K562 (cell line): ENCODE measurements around the gene ZNF544. TPM values are rescaled to one million over a fixed set of nuclear protein-coding genes. Genes with fewer than 3 reads are reported as not detected.

Experiments
- ATAC-seq: fragments of 200-7000 bp; cut with Tn5 transposase; 3 replicates; pipeline ENCODE4 v1.9.1; 2020; ENCODE audit warnings: moderate library complexity
- BruUV-seq: library from RNA; stranded (reverse); fragments of 400-500 nt; replicated peaks from 2 replicates; lab custom pipeline; 2021; lab: Mats Ljungman, UMichigan
- CTCF ChIA-PET: fragments of 300-600 bp; formaldehyde crosslinking; extraction: SDS; loops from one replicate; lab custom pipeline; 2021; ENCODE audit warnings: low intra/inter-chr PET ratio; lab: Yijun Ruan, JAX
- POLR2A ChIA-PET: fragments of 300-600, 350-650 bp; sonication (Branson Sonifier 250); formaldehyde crosslinking; extraction: SDS; loops from one replicate; lab custom pipeline; 2021; ENCODE audit warnings: antibody characterized with exemption, inconsistent platforms; lab: Yijun Ruan, JAX
- DNase-seq, 4 experiments: peaks; one replicate each; pipeline versions ENCODE4 v3.0.0 to v3.0.0-alpha.2; 2011 to 2018; ENCODE audit warnings: low spot score in 3 of 4, mixed read lengths in 3 of 4; ENCODE audit errors: extremely low read depth in 1 of 4
- FAIRE-seq: peaks from 2 replicates; lab custom pipeline; 2011; peaks lifted over from hg19 to GRCh38; lab: Jason Lieb, UNC
- H2AFZ ChIP-seq: 2 replicates; pipeline ENCODE4 v1.6.0; 2011; ENCODE audit warnings: low read depth, low read length, control low read depth, inconsistent platforms
- H3K27ac ChIP-seq: fragments of 200-600 bp; 3 replicates; pipeline ENCODE4 v1.8.0; 2011; ENCODE audit warnings: low read depth, mild to moderate bottlenecking, control low read depth, inconsistent platforms, low read length, moderate library complexity, mixed read lengths; ENCODE audit errors: extremely low read depth
- H3K27me3 ChIP-seq, 2 experiments: fragments of 300-600 bp in 1 of 2; 2 replicates in 1 of 2; 3 replicates in 1 of 2; pipeline versions ENCODE4 v1.6.0 to v1.8.0; 2011; ENCODE audit warnings: inconsistent platforms in 2 of 2, low read length in 2 of 2, mild to moderate bottlenecking in 1 of 2, mixed read lengths in 1 of 2, moderate library complexity in 1 of 2; ENCODE audit not compliant: control insufficient read depth in 2 of 2, insufficient read depth in 2 of 2
- H3K36me3 ChIP-seq: fragments of 300-600 bp; 3 replicates; pipeline ENCODE4 v1.8.0; 2011; ENCODE audit warnings: mild to moderate bottlenecking, low read length, inconsistent platforms; ENCODE audit not compliant: control insufficient read depth, insufficient read depth
- H3K4me1 ChIP-seq, 2 experiments: fragments of 200-600 bp in 1 of 2; replicated peaks in 1 of 2; 2 replicates in 1 of 2; 3 replicates in 1 of 2; pipeline versions ENCODE4 v1.5.1 to v1.8.0; 2011; ENCODE audit warnings: inconsistent platforms in 2 of 2, low read length in 2 of 2, mild to moderate bottlenecking in 1 of 2, mixed read lengths in 1 of 2, moderate library complexity in 1 of 2; ENCODE audit not compliant: control insufficient read depth in 2 of 2, insufficient read depth in 2 of 2
- H3K4me2 ChIP-seq: 2 replicates; pipeline ENCODE4 v1.6.1; 2011; ENCODE audit warnings: low read length, control low read depth, inconsistent platforms, mixed read lengths; ENCODE audit not compliant: insufficient read depth
- H3K4me3 ChIP-seq: fragments of 200-600 bp; sonication (generic), shearing (Covaris generic); 2 replicates; pipeline ENCODE4 v1.5.1; 2016; ENCODE audit warnings: control low read depth, inconsistent platforms
- H3K79me2 ChIP-seq: fragments of 200-600 bp; 3 replicates; pipeline ENCODE4 v1.8.0; 2011; ENCODE audit warnings: low read length, inconsistent platforms; ENCODE audit not compliant: control insufficient read depth, insufficient read depth
- H3K9ac ChIP-seq, 2 experiments: 2 replicates each; pipeline versions ENCODE4 v1.6.0 to v1.6.1; 2011; ENCODE audit warnings: low read depth in 2 of 2, low read length in 2 of 2, control low read depth in 1 of 2, inconsistent platforms in 1 of 2, mild to moderate bottlenecking in 1 of 2, mixed read lengths in 1 of 2; ENCODE audit not compliant: insufficient read depth in 1 of 2
- H3K9me1 ChIP-seq: one replicate; pipeline ENCODE4 v1.6.0; 2011; ENCODE audit warnings: inconsistent platforms, mild to moderate bottlenecking, low read length, moderate library complexity; ENCODE audit not compliant: control insufficient read depth, insufficient read depth
- H3K9me3 ChIP-seq: replicated peaks from 2 replicates; pipeline ENCODE4 v1.5.1; 2011; ENCODE audit warnings: low read depth, low read length, inconsistent platforms; ENCODE audit not compliant: control insufficient read depth, insufficient read depth
- H4K20me1 ChIP-seq: replicated peaks from 2 replicates; pipeline ENCODE4 v1.6.1; 2011; ENCODE audit warnings: low read length, inconsistent platforms, mixed read lengths; ENCODE audit not compliant: control insufficient read depth, insufficient read depth
- ARNT ChIP-seq, 2 experiments: fragments of 450-650 bp; IDR thresholded peaks; 2 replicates each; pipeline ENCODE4 v1.6.1; 2016; ENCODE audit warnings: mild to moderate bottlenecking in 1 of 2
- BRD4 ChIP-seq: fragments of 200-600 bp; sonication (generic); IDR thresholded peaks from 2 replicates; pipeline ENCODE4 v1.6.1; 2017; ENCODE audit warnings: inconsistent platforms
- FOXK2 ChIP-seq, 2 experiments: fragments of 450-650 bp; IDR thresholded peaks in 1 of 2; conservative IDR thresholded peaks in 1 of 2; 2 replicates each; pipeline ENCODE4 v1.6.1; 2016; ENCODE audit warnings: low read depth in 2 of 2, mild to moderate bottlenecking in 1 of 2
- GTF2E2 ChIP-seq: fragments of 200-800 bp; sonication (Bioruptor generic); IDR thresholded peaks from 2 replicates; pipeline ENCODE4 v1.6.1; 2016; ENCODE audit warnings: missing genetic modification characterization, missing compliant biosample characterization
- HDAC1 ChIP-seq, 2 experiments: fragments of 450-650 bp; IDR thresholded peaks; 2 replicates each; pipeline ENCODE4 v1.6.1; 2016 to 2017; ENCODE audit warnings: inconsistent platforms in 1 of 2, mild to moderate bottlenecking in 1 of 2, moderate library complexity in 1 of 2
- HLTF ChIP-seq: fragments of 450-650 bp; IDR thresholded peaks from 2 replicates; pipeline ENCODE4 v1.6.1; 2016
- MTF1 ChIP-seq: fragments of 250-450 bp; sonication (Bioruptor Pico); IDR thresholded peaks from 2 replicates; pipeline ENCODE4 v1.9.0; 2021; ENCODE audit warnings: moderate library complexity, mild to moderate bottlenecking, inconsistent platforms, borderline replicate concordance
- SAP30 ChIP-seq: fragments of 200-600 bp; sonication (generic); IDR thresholded peaks from 2 replicates; pipeline ENCODE4 v1.6.1; 2012; ENCODE audit warnings: borderline replicate concordance, low read depth, mild to moderate bottlenecking, moderate library complexity, low read length, control low read depth, inconsistent platforms; ENCODE audit not compliant: insufficient read depth, poor library complexity, severe bottlenecking
- TAF15 ChIP-seq: fragments of 200-400 bp; formaldehyde crosslinking; IDR thresholded peaks from 2 replicates; pipeline ENCODE4 v1.6.1; 2017; ENCODE audit warnings: mild to moderate bottlenecking, low read depth, low read length, moderate library complexity
- TFE3 ChIP-seq: fragments of 450-650 bp; formaldehyde crosslinking; IDR thresholded peaks from 2 replicates; pipeline ENCODE4 v1.4.0; 2020; ENCODE audit warnings: mild to moderate bottlenecking, mixed read lengths
- USF1 ChIP-seq: sonication (generic); formaldehyde crosslinking; IDR thresholded peaks from 2 replicates; pipeline ENCODE4 v1.9.0; 2022; ENCODE audit warnings: mild to moderate bottlenecking, missing genetic modification reagents
- WGBS: fragments of 100-300 bp; shearing (Covaris generic); methylation state at CpG from one replicate; pipeline ENCODE4 v1.1.6; 2016; ENCODE audit warnings: low coverage, mixed read lengths; ENCODE audit not compliant: insufficient coverage; ENCODE audit errors: missing lambda C conversion rate; 5-methylcytosine and 5-hydroxymethylcytosine counted together
- in situ Hi-C: fragments of 300-500 bp; cut with MboI; formaldehyde crosslinking; loops from 4 replicates; pipeline ENCODE4 v1.15.0; 2018; ENCODE audit warnings: inconsistent platforms, mixed read lengths
- intact Hi-C: fragments of 100-400 bp; cut with micrococcal nuclease; formaldehyde crosslinking; loops from 2 replicates; pipeline ENCODE4 v1.14.2; 2022
- polyA plus RNA-seq, 8 experiments: library from polyadenylated mRNA; depleted of rRNA in 4 of 8; stranded (reverse) in 5 of 8; unstranded in 3 of 8; fragments of >200 nt; fragmentation: Nextera tagmentation in 2 of 8; fragmentation: Illumina TruSeq in 1 of 8; extraction: Ambion mirVana in 2 of 8; extraction: Trizol in 1 of 8; gene quantifications; 2 replicates each; pipeline versions ENCODE4 v1.2.1 to v1.2.3, GENCODE V29; 2011 to 2014; ENCODE audit warnings: inconsistent platforms in 1 of 8, missing spikeins in 1 of 8
- total RNA-seq, 7 experiments: library from RNA; depleted of rRNA in 6 of 7; stranded (reverse); fragments of >200 nt in 6 of 7; fragmentation: Illumina TruSeq in 2 of 7; extraction: Trizol in 2 of 7; gene quantifications; 2 replicates each; pipeline versions ENCODE4 v1.2.1 to v1.2.3, GENCODE V29; 2011 to 2021; ENCODE audit warnings: low replicate concordance in 1 of 7
- TF ChIP-seq, protein P1 (sequence below): fragments of 250-450 bp; sonication (Bioruptor Pico); IDR thresholded peaks from 2 replicates; pipeline ENCODE4 v1.4.0; 2020; ENCODE audit warnings: borderline replicate concordance

The ZNF544 gene
- total and polyA plus RNA-seq, 9 of the 15 experiments (the other 6 are each of a cell fraction or from before 2014, with no cell fraction given): 23.6 to 59.0 (median 41.4) TPM

DNA sequence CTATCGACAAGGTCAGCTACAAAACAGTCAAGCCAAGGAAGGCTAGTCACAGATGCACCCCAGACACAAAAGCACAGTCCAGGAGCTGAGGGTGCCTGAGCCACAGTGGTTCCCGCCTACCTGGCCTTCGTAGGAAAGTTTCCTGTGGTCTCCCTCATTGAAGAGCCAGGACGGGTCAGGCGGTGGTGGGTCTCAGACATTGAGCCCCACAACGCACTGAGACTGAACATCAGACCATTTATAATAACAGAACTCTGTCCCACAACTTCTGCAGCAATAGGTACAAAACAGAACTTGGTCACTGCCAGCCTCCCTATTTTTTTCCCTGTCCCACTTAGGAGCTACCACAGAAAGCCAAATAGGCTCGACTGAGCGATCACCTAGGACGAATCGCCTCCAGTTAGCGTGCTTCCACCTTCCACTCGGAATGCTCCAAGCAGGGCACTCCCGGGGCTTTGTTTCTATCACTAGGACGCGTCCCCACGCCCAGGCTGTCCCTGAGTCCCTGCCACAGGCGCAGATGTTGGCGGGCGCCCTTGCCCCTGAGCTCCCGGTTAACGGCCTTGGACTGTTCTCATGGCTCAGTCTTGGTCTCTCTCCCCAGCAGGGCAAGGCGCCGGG lies 640 bp upstream of the ZNF544 start:
- intact Hi-C loops: loop anchor here (5.0 to 10.0 kb wide), 2 partner anchors 99 to 177 kb away; partner anchors contain the start of genes ZNF584 and ZSCAN22
- peak in 2 of 4 experiments; percentile 34 to 40 for DNase-seq
- under 1% methylated on average over 22 of the region's 23 CpGs for WGBS
- Histone ChIP-seq H3K4me2 (peak overlapping the region; percentile 81), H3K36me3 (peaks cover 34% of the 10 kb centered on the region), H3K79me2 (peaks cover 28% of the 10 kb centered on the region), H3K9ac (peak overlapping the region; percentile 83 to 92), H3K4me3 (peak overlapping the region; percentile 56), H2AFZ (peak overlapping the region; percentile 80), H3K4me1 (peaks cover 8 to 14% of the 10 kb centered on the region in 2 experiments; a peak in 4 of 5 replicates), H3K9me1 (no peaks in the 10 kb centered on the region), H3K27me3 (no peaks in the 10 kb centered on the region; a peak in 1 of 5 replicates)
- POLR2A ChIA-PET: interaction anchor here (0.5 to 1.9 kb wide), 11 partner anchors 9 to 1531 kb away, joined by 3 to 10 read pairs (median 4); partner anchors contain the start of gene ZNF497
- TSS peak; percentile 96 for BruUV-seq
- in situ Hi-C loops: no loop called here
- peak; percentile 65 for ATAC-seq
- peak; percentile 32 for FAIRE-seq
- TF ChIP-seq SAP30 (peak; percentile 27), TFE3 (CRISPR knock-in tag) (no peak), USF1 (CRISPR knock-in tag) (no peak), MTF1 (no peak), TAF15 (no peak), HDAC1 (IDR thresholded peaks at IDR 0.05) (no peak), ARNT (IDR thresholded peaks at IDR 0.05) (no peak), HLTF (no peak), FOXK2 (conservative IDR thresholded peaks at IDR 0.05 in 1 of 2, IDR thresholded peaks at IDR 0.05 in 1 of 2; ENCODE audit: low read depth in 2 of 2) (no peak), GTF2E2 (tag) (no peak), BRD4 (0 out of 2 replicates have a peak, but pooled peaks have one; percentile 37)
- TF ChIP-seq, protein P1, sequence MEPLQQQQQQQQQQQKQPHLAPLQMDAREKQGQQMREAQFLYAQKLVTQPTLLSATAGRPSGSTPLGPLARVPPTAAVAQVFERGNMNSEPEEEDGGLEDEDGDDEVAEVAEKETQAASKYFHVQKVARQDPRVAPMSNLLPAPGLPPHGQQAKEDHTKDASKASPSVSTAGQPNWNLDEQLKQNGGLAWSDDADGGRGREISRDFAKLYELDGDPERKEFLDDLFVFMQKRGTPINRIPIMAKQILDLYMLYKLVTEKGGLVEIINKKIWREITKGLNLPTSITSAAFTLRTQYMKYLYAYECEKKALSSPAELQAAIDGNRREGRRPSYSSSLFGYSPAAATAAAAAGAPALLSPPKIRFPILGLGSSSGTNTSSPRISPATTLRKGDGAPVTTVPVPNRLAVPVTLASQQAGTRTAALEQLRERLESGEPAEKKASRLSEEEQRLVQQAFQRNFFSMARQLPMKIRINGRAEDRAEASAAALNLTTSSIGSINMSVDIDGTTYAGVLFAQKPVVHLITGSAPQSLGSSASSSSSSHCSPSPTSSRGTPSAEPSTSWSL: no peak
- TF ChIP-seq, all 486 proteins: peak for 2
- CTCF ChIA-PET: no interaction called here
- Histone ChIP-seq H3K9me3 (peaks cover 12% of the 10 kb centered on the region), H3K27ac (peak overlapping the region; percentile 91), H4K20me1 (no peaks in the 10 kb centered on the region)
